ENCODE measurements around the gene GLG1. TPM values are rescaled to one million over a fixed set of nuclear protein-coding genes. Genes with fewer than 3 reads are reported as not detected.
"Not testable (repeated sequence)": the region's sequence is repeated elsewhere in the genome, so short reads cannot be mapped to it uniquely, and the experiment has no call there.

Gene GLG1
- total RNA-seq, 1 experiment from 2014 or later: 78.4 TPM

- in situ Hi-C loops (cut with HindIII; ENCODE audit: low sequenced_read_pairs); DNase-seq (ENCODE audit: low spot score): not testable (repeated sequence)
Observed at GRCh38 chr16:74398212-74398895, 208.6 kb downstream of the GLG1 start.

Other genes starting within 250 kb of the GLG1 start
- not detected in 2 replicates for gene NPIPB15, start 230.8 kb downstream of the GLG1 start, total RNA-seq (2014; rRNA removed; shearing (Covaris generic))
- gene CLEC18B, start 185.6 kb downstream of the GLG1 start, total RNA-seq (2014; rRNA removed; shearing (Covaris generic)): 2.2 TPM in 1 of 2 replicates, not detected in the other
- gene RFWD3, start 59.8 kb upstream of the GLG1 start, total RNA-seq (2014; rRNA removed; shearing (Covaris generic)): 32.3 and 40.4 TPM in 2 replicates
- not detected in 2 replicates for gene MLKL, start 93.7 kb upstream of the GLG1 start, total RNA-seq (2014; rRNA removed; shearing (Covaris generic))
- not detected in 2 replicates for gene FA2H, start 167.7 kb upstream of the GLG1 start, total RNA-seq (2014; rRNA removed; shearing (Covaris generic))

All from G401 (cell line).